GM23248 (cell line): Measurements from ENCODE around the gene IKZF4. TPM values are rescaled to one million over a fixed set of nuclear protein-coding genes. Genes with fewer than 3 reads are reported as not detected.

ENCODE experiments used
- DNase-seq: peaks from one replicate; pipeline ENCODE4 v3.0.0-alpha.2; 2015
- H2AFZ ChIP-seq: fragments of 200-600 bp; sonication (generic); 2 replicates; pipeline ENCODE4 v1.6.1; 2016; ENCODE audit warnings: antibody characterized with exemption
- H3F3A ChIP-seq: fragments of 200-600 bp; sonication (generic); 2 replicates; pipeline ENCODE4 v1.6.1; 2016; ENCODE audit warnings: mild to moderate bottlenecking, antibody characterized with exemption, mixed run types; ENCODE audit not compliant: insufficient read depth
- H3K27ac ChIP-seq: fragments of 200-600 bp; sonication (generic); 2 replicates; pipeline ENCODE4 v1.5.1; 2016; ENCODE audit warnings: mild to moderate bottlenecking
- H3K27me3 ChIP-seq: fragments of 200-600 bp; sonication (generic); replicated peaks from 2 replicates; pipeline ENCODE4 v1.6.1; 2016; ENCODE audit warnings: mild to moderate bottlenecking; ENCODE audit not compliant: insufficient read depth
- H3K36me3 ChIP-seq: fragments of 200-600 bp; sonication (generic); 2 replicates; pipeline ENCODE4 v1.6.1; 2016; ENCODE audit warnings: low read depth, mild to moderate bottlenecking
- H3K4me1 ChIP-seq: fragments of 200-600 bp; sonication (generic); 2 replicates; pipeline ENCODE4 v1.6.1; 2016; ENCODE audit warnings: mild to moderate bottlenecking; ENCODE audit not compliant: insufficient read depth
- H3K4me2 ChIP-seq: fragments of 200-600 bp; sonication (generic); one replicate; pipeline ENCODE4 v1.6.1; 2016; ENCODE audit warnings: mild to moderate bottlenecking; ENCODE audit not compliant: unreplicated experiment
- H3K4me3 ChIP-seq: fragments of 200-600 bp; sonication (generic); 2 replicates; pipeline ENCODE4 v1.5.1; 2016; ENCODE audit warnings: mild to moderate bottlenecking
- H3K79me2 ChIP-seq: fragments of 200-600 bp; sonication (generic); 2 replicates; pipeline ENCODE4 v1.6.1; 2016; ENCODE audit warnings: mild to moderate bottlenecking; ENCODE audit not compliant: insufficient read depth
- H3K9ac ChIP-seq: fragments of 200-600 bp; sonication (generic); 2 replicates; pipeline ENCODE4 v1.6.1; 2016; ENCODE audit warnings: mild to moderate bottlenecking
- H3K9me2 ChIP-seq: fragments of 200-600 bp; sonication (generic); 2 replicates; pipeline ENCODE4 v1.6.1; 2016; ENCODE audit warnings: mixed run types, mild to moderate bottlenecking, moderate library complexity; ENCODE audit not compliant: insufficient read depth
- H3K9me3 ChIP-seq: fragments of 200-600 bp; sonication (generic); one replicate; pipeline ENCODE4 v1.6.1; 2017; ENCODE audit warnings: low read depth
- H4K20me1 ChIP-seq: fragments of 200-600 bp; sonication (generic); 2 replicates; pipeline ENCODE4 v1.6.0; 2016; ENCODE audit not compliant: insufficient read depth
- EZH2 ChIP-seq: fragments of 200-600 bp; sonication (generic); IDR thresholded peaks from 2 replicates; pipeline ENCODE4 v1.6.1; 2018; ENCODE audit warnings: antibody characterized with exemption, mild to moderate bottlenecking; ENCODE audit not compliant: insufficient read depth, poor library complexity, severe bottlenecking
- EZH2phosphoT487 ChIP-seq: fragments of 200-600 bp; sonication (generic); IDR thresholded peaks from 2 replicates; pipeline ENCODE4 v1.6.1; 2018; ENCODE audit warnings: antibody characterized with exemption, moderate library complexity, mild to moderate bottlenecking, low read depth; ENCODE audit not compliant: insufficient read depth
- WGBS, 2 experiments: methylation state at CpG; one replicate each; pipeline ENCODE4 v1.1.6; 2015 to 2017; ENCODE audit warnings: low lambda C conversion rate in 2 of 2, low coverage in 1 of 2; ENCODE audit errors: missing lambda C conversion rate in 2 of 2; 5-methylcytosine and 5-hydroxymethylcytosine counted together
- in situ Hi-C: fragments of 300-500 bp; cut with MboI; formaldehyde crosslinking; loops from 2 replicates; pipeline ENCODE4 v1.15.0; 2020
- polyA plus RNA-seq: library from polyadenylated mRNA; unstranded; fragments of >200 nt; fragmentation: Nextera tagmentation; extraction: Ambion mirVana; gene quantifications from 2 replicates; pipeline ENCODE4 v1.2.1, GENCODE V29; 2016
- total RNA-seq: library from RNA; depleted of rRNA; stranded (reverse); fragments of >200 nt; shearing (Covaris generic); gene quantifications from 2 replicates; pipeline ENCODE4 v1.2.3, GENCODE V29; 2014

The IKZF4 gene
- total and polyA plus RNA-seq, 2 experiments from 2014 or later = 0.99 to 1.4 TPM

GRCh38 chr12:56081393-56082347 lies 60.8 kb downstream of the IKZF4 start:
- in situ Hi-C loops = no loop called here
- Histone ChIP-seq H3K79me2 (no peaks in the 10 kb centered on the region), H3K9ac (no peak overlapping the region), H3K4me3 (no peak overlapping the region), H3K9me2 (no peaks in the 10 kb centered on the region), H3K4me1 (no peaks in the 10 kb centered on the region), H3K27me3 (no peaks in the 10 kb centered on the region; the same call in 1 of the 2 replicates), H3K4me2 (no peak overlapping the region), H3K9me3 (no peaks in the 10 kb centered on the region), H4K20me1 (no peaks in the 10 kb centered on the region), H3K27ac (no peak overlapping the region), H3F3A (peaks cover 6% of the 10 kb centered on the region), H3K36me3 (no peaks in the 10 kb centered on the region), H2AFZ (no peak overlapping the region)
- no peak for DNase-seq
- TF ChIP-seq EZH2 (no peak), EZH2phosphoT487 (no peak)
- whole genome bisulfite sequencing, 2 experiments = 57 to 67% methylated on average over 6 of the region's 6 CpGs

- Histone ChIP-seq H3K4me3 (no peak overlapping the region), H3K9ac (no peak overlapping the region), H2AFZ (no peak overlapping the region), H3K4me1 (no peaks in the 10 kb centered on the region), H3K79me2 (no peaks in the 10 kb centered on the region), H3K27ac (no peak overlapping the region), H4K20me1 (no peaks in the 10 kb centered on the region), H3F3A (peaks cover 6% of the 10 kb centered on the region), H3K9me3 (no peaks in the 10 kb centered on the region), H3K27me3 (no peaks in the 10 kb centered on the region; the same call in 1 of the 2 replicates), H3K36me3 (no peaks in the 10 kb centered on the region), H3K4me2 (no peak overlapping the region), H3K9me2 (no peaks in the 10 kb centered on the region)
- no peak for TF ChIP-seq EZH2
- no peak for TF ChIP-seq EZH2phosphoT487
- in situ Hi-C loops = no loop called here
- WGBS, 2 experiments = 80 to 86% methylated on average over 2 of the region's 2 CpGs
- no peak for DNase-seq
These were observed 61.5 kb downstream of the IKZF4 start for GRCh38 chr12:56082382-56082781.

DNA sequence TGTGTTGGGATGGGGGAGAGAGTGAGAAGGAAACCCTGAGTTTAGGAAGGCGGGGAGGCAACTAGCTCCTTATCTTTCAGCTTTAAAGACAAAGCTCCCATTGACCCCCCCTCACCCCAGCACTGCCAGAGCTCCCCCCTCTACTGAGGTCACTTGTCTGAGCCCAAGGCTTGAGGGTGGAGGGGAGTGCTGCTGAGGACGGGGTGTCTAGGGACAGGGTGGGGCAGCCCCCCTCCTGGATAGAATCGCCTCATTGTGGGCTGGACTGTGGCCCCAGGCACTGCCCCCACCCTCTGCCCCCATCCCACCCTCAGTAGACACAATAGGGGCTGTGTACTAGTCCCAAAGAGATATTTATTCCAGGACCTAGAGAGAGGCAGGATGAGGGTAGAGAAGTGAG lies 62.1 kb downstream of the IKZF4 start:
- H3K9me2 ChIP-seq = no peaks in the 10 kb centered on the region
- no peaks in the 10 kb centered on the region for H3K36me3 ChIP-seq
- H3F3A ChIP-seq = peaks cover 6% of the 10 kb centered on the region
- no peak overlapping the region for H3K9ac ChIP-seq
- H3K4me2 ChIP-seq = no peak overlapping the region
- no peaks in the 10 kb centered on the region for H3K79me2 ChIP-seq
- H3K27me3 ChIP-seq = no peaks in the 10 kb centered on the region; the same call in 1 of the 2 replicates
- TF ChIP-seq EZH2phosphoT487 (no peak), EZH2 (no peak)
- H3K27ac ChIP-seq = no peak overlapping the region
- no peak overlapping the region for H3K4me3 ChIP-seq
- in situ Hi-C loops = no loop called here
- no peak for DNase-seq
- no peaks in the 10 kb centered on the region for H4K20me1 ChIP-seq
- no peaks in the 10 kb centered on the region for H3K9me3 ChIP-seq
- no peaks in the 10 kb centered on the region for H3K4me1 ChIP-seq
- H2AFZ ChIP-seq = no peak overlapping the region
- WGBS, 2 experiments = 29 to 32% methylated on average over 2 to 3 of the region's 3 CpGs

GRCh38 chr12:56084958-56085543 lies 64.2 kb downstream of the IKZF4 start:
- H3K36me3 ChIP-seq = no peaks in the 10 kb centered on the region
- no peak for TF ChIP-seq EZH2phosphoT487
- TF ChIP-seq EZH2 = no peak
- H3K4me2 ChIP-seq = no peak overlapping the region
- no peak overlapping the region for H3K9ac ChIP-seq
- no peaks in the 10 kb centered on the region for H4K20me1 ChIP-seq
- no peak overlapping the region for H2AFZ ChIP-seq
- H3K9me2 ChIP-seq = no peaks in the 10 kb centered on the region
- no peak overlapping the region for H3K27ac ChIP-seq
- H3F3A ChIP-seq = no peaks in the 10 kb centered on the region
- H3K4me1 ChIP-seq = no peaks in the 10 kb centered on the region
- no peak overlapping the region for H3K4me3 ChIP-seq
- no peaks in the 10 kb centered on the region for H3K79me2 ChIP-seq
- in situ Hi-C loops = no loop called here
- H3K27me3 ChIP-seq = no peaks in the 10 kb centered on the region; the same call in 1 of the 2 replicates
- 74 to 83% methylated on average over 15 of the region's 15 CpGs for WGBS, 2 experiments
- peak; percentile 17 for DNase-seq
- no peaks in the 10 kb centered on the region for H3K9me3 ChIP-seq
